HEK293 (cell line): ENCODE results near the gene SERPINI1.
A peak's percentile ranks its signal among the peaks of the same experiment; 100 is the strongest.

Experiments
- CTCF ChIA-PET: fragments of 350-600 bp; formaldehyde crosslinking; extraction: SDS; loops from one replicate; lab custom pipeline; 2021; ENCODE audit warnings: antibody characterized with exemption; lab: Yijun Ruan, JAX
- POLR2A ChIA-PET: fragments of 300-600 bp; formaldehyde crosslinking; extraction: SDS; loops from one replicate; lab custom pipeline; 2020; ENCODE audit warnings: antibody characterized with exemption, inconsistent platforms; lab: Yijun Ruan, JAX
- H3K27ac ChIP-seq: fragments of 200-500 bp; sonication (Bioruptor generic); 2 replicates; pipeline ENCODE4 v1.5.1; 2014; ENCODE audit warnings: low read depth, low read length, control low read depth, inconsistent platforms; ENCODE audit errors: extremely low read depth
- H3K36me3 ChIP-seq, 2 experiments: fragments of 200-500 bp in 1 of 2; sonication (Bioruptor generic) in 1 of 2; 1 replicate in 1 of 2; 2 replicates in 1 of 2; pipeline ENCODE4 v1.5.1; 2014 to 2017; ENCODE audit warnings: inconsistent platforms in 2 of 2, low read length in 2 of 2; ENCODE audit not compliant: control insufficient read depth in 2 of 2, insufficient read depth in 1 of 2
- H3K4me1 ChIP-seq: fragments of 200-500 bp; sonication (Bioruptor generic); 2 replicates; pipeline ENCODE4 v1.5.1; 2014; ENCODE audit warnings: mild to moderate bottlenecking, low read length, inconsistent platforms; ENCODE audit not compliant: control insufficient read depth, insufficient read depth
- H3K4me3 ChIP-seq: 2 replicates; pipeline ENCODE4 v1.5.1; 2011; ENCODE audit warnings: low read depth, mild to moderate bottlenecking, control low read depth, low read length, moderate library complexity
- H3K9me3 ChIP-seq: fragments of 200-500 bp; sonication (Bioruptor generic); 2 replicates; pipeline ENCODE4 v1.5.1; 2014; ENCODE audit warnings: low read depth, low read length, inconsistent platforms; ENCODE audit not compliant: control insufficient read depth, insufficient read depth
- EGR2 ChIP-seq: fragments of 450-650 bp; formaldehyde crosslinking; IDR thresholded peaks from 2 replicates; pipeline ENCODE4 v1.5.1; 2016; ENCODE audit warnings: low read depth, missing biosample characterization, missing genetic modification characterization
- HIC1 ChIP-seq: fragments of 450-650 bp; formaldehyde crosslinking; IDR thresholded peaks from 2 replicates; pipeline ENCODE4 v1.5.1; 2016; ENCODE audit warnings: missing biosample characterization, missing genetic modification characterization
- KLF1 ChIP-seq: fragments of 450-650 bp; formaldehyde crosslinking; IDR thresholded peaks from 2 replicates; pipeline ENCODE4 v1.5.1; 2016; ENCODE audit warnings: missing biosample characterization, missing genetic modification characterization
- KLF7 ChIP-seq: fragments of 450-650 bp; formaldehyde crosslinking; IDR thresholded peaks from 2 replicates; pipeline ENCODE4 v1.5.1; 2016; ENCODE audit warnings: missing biosample characterization, missing genetic modification characterization, borderline replicate concordance
- REST ChIP-seq: fragments of 450-650 bp; formaldehyde crosslinking; IDR thresholded peaks from 2 replicates; pipeline ENCODE4 v1.5.1; 2016; ENCODE audit warnings: missing biosample characterization, missing genetic modification characterization
- ZBTB26 ChIP-seq: fragments of 450-650 bp; formaldehyde crosslinking; optimal IDR thresholded peaks from 2 replicates; pipeline ENCODE3; 2016; ENCODE audit warnings: missing biosample characterization, mild to moderate bottlenecking, missing genetic modification characterization
- ZFP3 ChIP-seq: fragments of 450-650 bp; formaldehyde crosslinking; IDR thresholded peaks from 2 replicates; pipeline ENCODE4 v1.5.1; 2016; ENCODE audit warnings: low read depth, missing biosample characterization, missing genetic modification characterization
- ZFP69B ChIP-seq: fragments of 450-650 bp; formaldehyde crosslinking; IDR thresholded peaks from 2 replicates; pipeline ENCODE4 v1.5.1; 2016; ENCODE audit warnings: missing biosample characterization, missing genetic modification characterization
- ZNF114 ChIP-seq: fragments of 450-650 bp; formaldehyde crosslinking; IDR thresholded peaks from 2 replicates; pipeline ENCODE4 v1.5.0; 2017; ENCODE audit warnings: missing biosample characterization, missing genetic modification characterization
- ZNF239 ChIP-seq: fragments of 450-650 bp; formaldehyde crosslinking; IDR thresholded peaks from 2 replicates; pipeline ENCODE4 v1.5.1; 2016; ENCODE audit warnings: missing biosample characterization, missing genetic modification characterization
- ZNF280D ChIP-seq: fragments of 450-650 bp; formaldehyde crosslinking; IDR thresholded peaks from 2 replicates; pipeline ENCODE4 v1.5.1; 2016; ENCODE audit warnings: missing biosample characterization, missing genetic modification characterization
- ZNF324 ChIP-seq: fragments of 450-650 bp; formaldehyde crosslinking; IDR thresholded peaks from 2 replicates; pipeline ENCODE4 v1.5.1; 2016; ENCODE audit warnings: missing biosample characterization, missing genetic modification characterization
- ZNF350 ChIP-seq: fragments of 450-650 bp; formaldehyde crosslinking; IDR thresholded peaks from 2 replicates; pipeline ENCODE4 v1.5.0; 2017; ENCODE audit warnings: missing biosample characterization, mild to moderate bottlenecking, missing genetic modification characterization
- ZNF394 ChIP-seq: fragments of 450-650 bp; formaldehyde crosslinking; IDR thresholded peaks from 2 replicates; pipeline ENCODE4 v1.5.1; 2016; ENCODE audit warnings: missing biosample characterization, missing genetic modification characterization, mild to moderate bottlenecking, moderate library complexity, borderline replicate concordance
- ZNF449 ChIP-seq: fragments of 450-650 bp; formaldehyde crosslinking; IDR thresholded peaks from 2 replicates; pipeline ENCODE4 v1.5.1; 2017; ENCODE audit warnings: missing biosample characterization, mild to moderate bottlenecking, missing genetic modification characterization, moderate library complexity
- ZNF585B ChIP-seq: fragments of 450-650 bp; formaldehyde crosslinking; IDR thresholded peaks from 2 replicates; pipeline ENCODE4 v1.5.1; 2016; ENCODE audit warnings: missing biosample characterization, missing genetic modification characterization
- ZNF670 ChIP-seq: fragments of 450-650 bp; formaldehyde crosslinking; IDR thresholded peaks from 2 replicates; pipeline ENCODE4 v1.5.1; 2016; ENCODE audit warnings: missing biosample characterization, missing genetic modification characterization, low read depth
- ZNF837 ChIP-seq: fragments of 450-650 bp; formaldehyde crosslinking; IDR thresholded peaks from 2 replicates; pipeline ENCODE4 v1.5.1; 2016; ENCODE audit warnings: missing biosample characterization, missing genetic modification characterization
- ZXDB ChIP-seq: fragments of 450-650 bp; formaldehyde crosslinking; IDR thresholded peaks from 2 replicates; pipeline ENCODE4 v1.5.1; 2016; ENCODE audit warnings: missing biosample characterization, missing genetic modification characterization
- TF ChIP-seq, protein P1 (sequence below): fragments of 450-650 bp; formaldehyde crosslinking; IDR thresholded peaks from 2 replicates; pipeline ENCODE4 v1.5.1; 2016; ENCODE audit warnings: missing biosample characterization, missing genetic modification characterization

SERPINI1 gene

DNA sequence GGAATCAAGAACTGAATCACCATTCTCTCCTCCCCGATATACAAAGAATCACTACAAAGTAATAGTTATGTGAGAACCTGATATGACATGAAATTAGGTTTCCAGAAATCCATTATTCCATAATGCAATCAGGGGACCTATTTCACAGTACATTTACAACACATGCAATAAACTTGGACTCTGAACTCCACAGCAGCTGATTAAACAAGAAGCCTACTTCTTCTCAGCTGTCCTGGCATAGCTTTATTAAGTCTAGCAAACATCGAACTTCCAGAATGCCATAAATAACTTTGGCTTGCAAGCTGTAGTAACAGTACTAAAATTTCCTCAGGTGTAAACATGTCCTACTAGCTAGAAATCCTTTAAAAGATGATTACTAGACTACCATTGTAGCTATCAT, 18.6 kb upstream of the SERPINI1 start:
- H3K36me3 ChIP-seq, result peaks cover 0 to 42% of the 10 kb centered on the region in 2 experiments; a peak in 1 of 3 replicates
- no peak for TF ChIP-seq ZNF585B (tag by site-specific recombination)
- no peak for TF ChIP-seq ZNF837 (tag by site-specific recombination)
- TF ChIP-seq ZFP69B (tag by site-specific recombination), result no peak
- no peak for TF ChIP-seq ZXDB (tag by site-specific recombination)
- TF ChIP-seq KLF1, result no peak
- no peak for TF ChIP-seq ZNF394 (tag by site-specific recombination)
- no peak for TF ChIP-seq ZNF114
- no peak for TF ChIP-seq ZNF449 (tag by site-specific recombination)
- TF ChIP-seq EGR2, result no peak
- TF ChIP-seq ZFP3 (tag by site-specific recombination), result no peak
- no peak for TF ChIP-seq REST (tag by site-specific recombination)
- TF ChIP-seq ZNF239 (tag by site-specific recombination), result no peak
- TF ChIP-seq ZNF670 (tag by site-specific recombination), result no peak
- TF ChIP-seq, protein P1, sequence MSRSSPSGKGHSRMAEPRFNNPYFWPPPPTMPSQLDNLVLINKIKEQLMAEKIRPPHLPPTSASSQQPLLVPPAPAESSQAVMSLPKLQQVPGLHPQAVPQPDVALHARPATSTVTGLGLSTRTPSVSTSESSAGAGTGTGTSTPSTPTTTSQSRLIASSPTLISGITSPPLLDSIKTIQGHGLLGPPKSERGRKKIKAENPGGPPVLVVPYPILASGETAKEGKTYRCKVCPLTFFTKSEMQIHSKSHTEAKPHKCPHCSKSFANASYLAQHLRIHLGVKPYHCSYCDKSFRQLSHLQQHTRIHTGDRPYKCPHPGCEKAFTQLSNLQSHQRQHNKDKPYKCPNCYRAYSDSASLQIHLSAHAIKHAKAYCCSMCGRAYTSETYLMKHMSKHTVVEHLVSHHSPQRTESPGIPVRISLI (tag by site-specific recombination), result no peak
- TF ChIP-seq, all 188 proteins: peak for 0
- Histone ChIP-seq H3K9me3 (no peaks in the 10 kb centered on the region), H3K27ac (no peak overlapping the region), H3K4me1 (no peaks in the 10 kb centered on the region), H3K4me3 (no peak overlapping the region)
- ChIA-PET CTCF (interaction anchor here (0.7 kb wide), 1 partner anchor 685 kb away, joined by 3 read pairs; no protein-coding TSS in a partner anchor), POLR2A (interaction anchor here (1.2 kb wide), 1 partner anchor 19 kb away, joined by 3 read pairs; the partner anchor contains the start of gene SERPINI1)

DNA sequence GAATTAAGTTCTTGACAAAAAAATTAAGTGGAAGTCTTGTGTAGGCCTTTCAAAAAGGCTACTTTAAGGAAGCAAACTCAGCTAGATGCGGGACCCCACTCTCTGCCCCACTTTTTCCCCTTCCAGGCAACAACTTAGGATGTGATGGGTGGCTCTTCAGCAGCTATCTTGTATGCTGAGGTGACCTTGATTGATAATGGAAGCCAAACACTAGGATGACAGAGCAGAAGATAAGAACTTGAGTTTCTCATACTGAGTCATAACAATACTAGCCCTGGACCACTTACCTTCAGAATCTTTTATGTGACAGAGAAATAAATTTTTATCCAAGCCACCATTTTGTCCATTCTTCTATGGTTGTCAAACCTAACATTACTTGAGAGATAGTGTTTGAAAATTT, 16.9 kb upstream of the SERPINI1 start:
- Histone ChIP-seq H3K4me1 (no peaks in the 10 kb centered on the region), H3K9me3 (no peaks in the 10 kb centered on the region), H3K36me3 (peaks cover 0 to 42% of the 10 kb centered on the region in 2 experiments; a peak in 1 of 3 replicates), H3K27ac (no peak overlapping the region), H3K4me3 (no peak overlapping the region)
- ChIA-PET CTCF (no interaction called here), POLR2A (no interaction called here)
- TF ChIP-seq KLF7 (tag by site-specific recombination) (no peak), ZNF280D (tag by site-specific recombination) (0 out of 2 replicates have a peak, but pooled peaks have one; percentile 12), ZNF324 (tag by site-specific recombination) (no peak), ZNF394 (tag by site-specific recombination) (no peak), ZBTB26 (no peak), HIC1 (no peak), ZNF350 (tag by site-specific recombination) (no peak)
